ENCODE data around the gene ARPP21. TPM values are rescaled to one million over a fixed set of nuclear protein-coding genes. Genes with fewer than 3 reads are reported as not detected.

ARPP21 gene
- total RNA-seq, 1 donor from 2014 or later, result 4.9 TPM

DNA sequence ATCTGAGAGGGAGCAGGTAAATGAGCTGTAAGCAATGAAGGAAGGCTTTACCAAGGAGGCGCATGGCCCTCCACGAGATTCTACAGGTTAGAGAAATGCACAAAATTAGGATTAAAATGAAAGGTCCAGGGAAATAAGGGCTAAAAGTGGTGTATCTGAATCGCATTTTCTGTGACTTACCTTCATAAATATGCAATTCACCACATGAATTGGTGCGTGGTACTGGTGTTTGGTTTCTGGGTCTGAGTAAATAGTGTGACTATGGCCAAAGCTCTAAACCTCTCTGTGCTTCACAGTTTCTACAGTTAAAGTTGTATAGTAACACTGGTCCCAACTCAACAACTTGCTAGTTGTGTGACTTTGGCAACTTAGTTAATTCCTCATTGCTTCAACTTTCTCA is 8.1 kb downstream of the ARPP21 start:
- TF ChIP-seq, protein P1, sequence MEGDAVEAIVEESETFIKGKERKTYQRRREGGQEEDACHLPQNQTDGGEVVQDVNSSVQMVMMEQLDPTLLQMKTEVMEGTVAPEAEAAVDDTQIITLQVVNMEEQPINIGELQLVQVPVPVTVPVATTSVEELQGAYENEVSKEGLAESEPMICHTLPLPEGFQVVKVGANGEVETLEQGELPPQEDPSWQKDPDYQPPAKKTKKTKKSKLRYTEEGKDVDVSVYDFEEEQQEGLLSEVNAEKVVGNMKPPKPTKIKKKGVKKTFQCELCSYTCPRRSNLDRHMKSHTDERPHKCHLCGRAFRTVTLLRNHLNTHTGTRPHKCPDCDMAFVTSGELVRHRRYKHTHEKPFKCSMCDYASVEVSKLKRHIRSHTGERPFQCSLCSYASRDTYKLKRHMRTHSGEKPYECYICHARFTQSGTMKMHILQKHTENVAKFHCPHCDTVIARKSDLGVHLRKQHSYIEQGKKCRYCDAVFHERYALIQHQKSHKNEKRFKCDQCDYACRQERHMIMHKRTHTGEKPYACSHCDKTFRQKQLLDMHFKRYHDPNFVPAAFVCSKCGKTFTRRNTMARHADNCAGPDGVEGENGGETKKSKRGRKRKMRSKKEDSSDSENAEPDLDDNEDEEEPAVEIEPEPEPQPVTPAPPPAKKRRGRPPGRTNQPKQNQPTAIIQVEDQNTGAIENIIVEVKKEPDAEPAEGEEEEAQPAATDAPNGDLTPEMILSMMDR (IDR thresholded peaks at IDR 0.05), result no peak
- no peak for DNase-seq (ENCODE audit: low spot score)
- Mint-ChIP-seq H3K27me3 (ENCODE audit: low read depth) (peaks cover 27% of the 10 kb centered on the region), H3K4me3 (ENCODE audit: unreplicated experiment) (no peak overlapping the region), H3K27ac (ENCODE audit: unreplicated experiment) (no peak overlapping the region), H3K9me3 (ENCODE audit: low read depth) (no peaks in the 10 kb centered on the region), H3K4me1 (ENCODE audit: low read depth) (peaks cover 10% of the 10 kb centered on the region), H3K36me3 (ENCODE audit: low read depth) (no peaks in the 10 kb centered on the region)

- DNase-seq (ENCODE audit: low spot score), result no peak
- Mint-ChIP-seq H3K36me3 (ENCODE audit: low read depth) (no peaks in the 10 kb centered on the region), H3K27ac (ENCODE audit: unreplicated experiment) (no peak overlapping the region), H3K9me3 (ENCODE audit: low read depth) (no peaks in the 10 kb centered on the region), H3K4me3 (ENCODE audit: unreplicated experiment) (no peak overlapping the region), H3K27me3 (ENCODE audit: low read depth) (peaks cover 21% of the 10 kb centered on the region), H3K4me1 (ENCODE audit: low read depth) (peaks cover 9% of the 10 kb centered on the region)
- TF ChIP-seq, protein P1 (IDR thresholded peaks at IDR 0.05), result no peak
These were observed 9.0 kb downstream of the ARPP21 start for GRCh38 chr3:35648347-35648746.

DNA sequence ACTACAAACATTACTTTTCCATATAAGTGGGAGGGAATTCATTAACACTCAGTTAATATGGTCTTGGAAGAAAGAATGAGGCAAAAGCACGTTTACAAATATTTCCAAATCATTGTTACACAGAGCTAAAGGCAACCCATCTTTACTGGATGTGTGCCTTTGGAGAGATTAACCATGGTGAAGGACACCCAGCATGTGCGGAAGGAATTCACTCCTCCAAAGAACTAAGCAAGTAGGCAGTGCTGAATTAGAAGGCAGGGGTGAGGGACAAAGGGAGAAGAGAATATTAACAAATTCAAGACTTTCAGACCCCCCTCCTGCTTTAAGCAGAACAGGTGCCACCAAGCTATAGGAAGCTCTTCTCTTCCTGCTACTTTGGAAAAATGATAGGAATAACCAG is 10.1 kb downstream of the ARPP21 start:
- H3K9me3 Mint-ChIP-seq (ENCODE audit: low read depth), result no peaks in the 10 kb centered on the region
- no peak for DNase-seq (ENCODE audit: low spot score)
- peaks cover 16% of the 10 kb centered on the region for H3K27me3 Mint-ChIP-seq (ENCODE audit: low read depth)
- H3K27ac Mint-ChIP-seq (ENCODE audit: unreplicated experiment), result no peak overlapping the region
- no peaks in the 10 kb centered on the region for H3K36me3 Mint-ChIP-seq (ENCODE audit: low read depth)
- TF ChIP-seq, protein P1 (IDR thresholded peaks at IDR 0.05), result no peak
- H3K4me1 Mint-ChIP-seq (ENCODE audit: low read depth), result peaks cover 9% of the 10 kb centered on the region
- H3K4me3 Mint-ChIP-seq (ENCODE audit: unreplicated experiment), result no peak overlapping the region

- DNase-seq (ENCODE audit: low spot score), result no peak
- H3K36me3 Mint-ChIP-seq (ENCODE audit: low read depth), result no peaks in the 10 kb centered on the region
- TF ChIP-seq, protein P1 (IDR thresholded peaks at IDR 0.05), result no peak
- H3K9me3 Mint-ChIP-seq (ENCODE audit: low read depth), result no peaks in the 10 kb centered on the region
- H3K4me3 Mint-ChIP-seq (ENCODE audit: unreplicated experiment), result no peak overlapping the region
- H3K27ac Mint-ChIP-seq (ENCODE audit: unreplicated experiment), result no peak overlapping the region
- H3K4me1 Mint-ChIP-seq (ENCODE audit: low read depth), result peaks cover 9% of the 10 kb centered on the region
- H3K27me3 Mint-ChIP-seq (ENCODE audit: low read depth), result peaks cover 11% of the 10 kb centered on the region
These were observed 12.1 kb downstream of the ARPP21 start for GRCh38 chr3:35651426-35651825.

GRCh38 chr3:35651851-35652250 is 12.5 kb downstream of the ARPP21 start:
- DNase-seq (ENCODE audit: low spot score), result no peak
- no peaks in the 10 kb centered on the region for H3K9me3 Mint-ChIP-seq (ENCODE audit: low read depth)
- H3K27me3 Mint-ChIP-seq (ENCODE audit: low read depth), result peaks cover 11% of the 10 kb centered on the region
- TF ChIP-seq, protein P1 (IDR thresholded peaks at IDR 0.05), result no peak
- peaks cover 9% of the 10 kb centered on the region for H3K4me1 Mint-ChIP-seq (ENCODE audit: low read depth)
- H3K4me3 Mint-ChIP-seq (ENCODE audit: unreplicated experiment), result no peak overlapping the region
- no peak overlapping the region for H3K27ac Mint-ChIP-seq (ENCODE audit: unreplicated experiment)
- no peaks in the 10 kb centered on the region for H3K36me3 Mint-ChIP-seq (ENCODE audit: low read depth)

Data from chondrocyte (in vitro differentiated cells).